GM12873 (cell line): Measurements from ENCODE around the gene DCAF10.

Experiments
- CTCF ChIP-seq: IDR thresholded peaks from 2 replicates; pipeline ENCODE4 v1.5.1; 2012; ENCODE audit warnings: low read depth, mild to moderate bottlenecking, moderate library complexity, low read length, control low read depth; ENCODE audit not compliant: insufficient read depth; ENCODE audit errors: missing control alignments

The DCAF10 gene

GRCh38 chr9:37889536-37889935, 88.9 kb downstream of the DCAF10 start:
- no peak for TF ChIP-seq CTCF

- TF ChIP-seq CTCF = no peak
Measured at GRCh38 chr9:37892063-37892462, 91.5 kb downstream of the DCAF10 start.

- TF ChIP-seq CTCF = no peak
Measured at GRCh38 chr9:37897665-37898064, 97.1 kb downstream of the DCAF10 start.

- TF ChIP-seq CTCF = no peak
Measured at GRCh38 chr9:37899041-37899440, 98.4 kb downstream of the DCAF10 start.

GRCh38 chr9:37902131-37902530, 101.5 kb downstream of the DCAF10 start:
- TF ChIP-seq CTCF = no peak

GRCh38 chr9:37902796-37903646, 102.4 kb downstream of the DCAF10 start:
- TF ChIP-seq CTCF = no peak

- peak; percentile 98 for TF ChIP-seq CTCF
Measured at GRCh38 chr9:37903647-37904444, 103.2 kb downstream of the DCAF10 start, which contains the start of gene SLC25A51. SLC25A51 (minus strand) TSS chr9:37904127; CDS start chr9:37888550, 15,577 bp downstream.
